Measurements from ENCODE around the gene UGP2.
A peak's percentile ranks its signal among the peaks of the same experiment; 100 is the strongest.

Gene UGP2

DNA sequence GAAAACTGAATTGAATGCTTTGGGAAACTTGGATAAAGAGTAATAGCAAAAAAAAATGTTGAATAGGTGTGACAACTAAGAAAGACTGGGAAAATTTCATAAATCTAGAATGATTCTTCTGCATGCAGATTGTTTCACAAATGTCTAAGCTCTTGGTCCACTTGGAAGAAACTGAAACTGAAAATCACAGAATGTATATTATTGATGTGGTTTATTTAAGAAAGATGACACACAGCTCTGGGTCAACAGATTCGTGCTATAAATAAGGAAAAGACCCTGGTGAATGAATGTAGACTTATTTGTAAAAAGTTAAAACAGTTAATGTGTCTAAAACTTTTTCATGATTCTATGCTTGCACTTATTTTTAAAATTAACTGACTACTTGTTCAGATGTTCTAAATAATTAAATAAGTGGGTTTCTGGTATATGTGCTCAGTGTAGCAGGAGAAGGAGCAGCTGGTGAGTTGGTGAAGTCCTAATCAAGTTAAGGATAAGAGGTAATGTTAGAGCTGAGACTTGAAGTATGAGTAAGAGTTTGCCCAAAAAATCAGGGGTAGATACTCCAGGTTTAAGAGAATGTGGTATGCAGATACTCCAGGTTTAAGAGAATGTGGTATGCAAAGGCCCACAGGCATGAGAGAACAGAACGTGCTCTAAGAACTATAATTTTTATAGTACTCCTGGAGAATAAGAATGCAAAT lies 24.5 kb downstream of the UGP2 start:
- DNase-seq: no peak

DNA sequence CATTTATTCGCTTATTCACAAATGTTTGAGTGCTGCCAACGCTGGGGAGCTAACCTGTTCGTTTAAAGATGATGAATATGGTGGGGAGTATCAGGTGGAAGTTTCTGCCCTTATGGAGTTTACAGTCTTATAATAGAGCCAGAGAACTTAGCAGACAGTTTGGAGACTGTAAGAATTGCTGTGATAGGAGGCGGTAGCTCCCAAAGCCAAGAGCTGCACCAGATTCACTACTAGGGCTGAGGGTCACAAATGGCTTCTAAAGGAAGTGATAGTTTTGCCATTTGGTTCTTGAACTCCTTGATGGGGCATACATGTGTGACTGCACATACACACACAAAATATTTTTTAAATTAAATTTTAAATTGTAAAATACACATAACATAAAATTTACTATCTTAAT lies 29.0 kb downstream of the UGP2 start:
- no peak for DNase-seq

DNA sequence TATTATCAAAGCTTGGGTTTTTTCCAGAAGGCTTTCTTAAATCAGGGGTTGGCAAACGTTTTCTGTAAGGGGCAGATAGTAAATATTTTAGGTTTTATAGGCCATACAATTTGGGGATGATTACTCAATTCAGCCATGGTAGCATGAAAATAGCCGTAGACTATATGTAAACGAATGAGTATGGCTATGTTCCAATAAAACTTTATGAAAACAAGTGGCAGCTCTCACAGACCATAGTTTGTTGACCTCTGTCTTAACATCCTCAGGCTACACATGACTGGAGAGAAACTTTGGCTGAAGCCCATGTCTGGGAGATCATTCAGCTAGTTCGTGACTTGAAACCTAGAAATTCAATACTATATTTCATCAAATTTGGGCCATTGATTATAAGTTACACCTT lies 30.2 kb downstream of the UGP2 start:
- DNase-seq: no peak

DNA sequence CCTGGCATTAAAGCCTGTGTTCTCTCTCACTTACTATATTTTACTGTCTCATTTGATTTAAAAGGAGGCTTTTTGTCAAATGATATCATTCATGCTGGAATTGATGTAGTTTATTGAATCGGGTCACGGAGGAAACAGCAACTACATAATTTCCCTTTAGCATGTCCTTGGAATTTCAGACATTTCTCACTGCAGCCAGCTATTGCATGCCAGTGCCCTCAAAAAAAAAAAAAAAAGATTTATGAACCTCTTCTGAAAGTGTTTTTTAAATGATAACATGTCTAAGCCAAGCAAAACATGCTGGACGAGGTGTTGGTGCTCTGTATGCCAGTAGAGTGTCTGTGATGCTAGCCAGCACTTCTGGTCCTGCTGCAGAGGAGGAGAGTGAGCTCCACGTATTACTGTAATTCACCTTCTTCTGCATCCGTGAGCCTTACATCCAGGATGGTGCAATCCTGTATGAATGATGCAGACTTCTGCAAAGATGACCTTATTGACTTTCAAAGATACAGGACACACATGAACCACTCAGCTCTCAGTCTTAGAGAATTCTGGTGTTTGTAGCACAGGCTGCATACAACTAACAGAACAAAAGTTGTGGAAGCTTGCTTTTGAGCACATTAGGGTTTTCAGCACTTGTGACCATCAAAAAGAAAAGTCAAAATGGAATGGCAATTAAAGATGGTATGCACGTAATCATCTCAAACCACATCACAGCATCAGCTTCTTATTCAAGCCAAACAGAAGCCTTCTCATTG lies 31.1 kb downstream of the UGP2 start:
- DNase-seq: no peak

DNA sequence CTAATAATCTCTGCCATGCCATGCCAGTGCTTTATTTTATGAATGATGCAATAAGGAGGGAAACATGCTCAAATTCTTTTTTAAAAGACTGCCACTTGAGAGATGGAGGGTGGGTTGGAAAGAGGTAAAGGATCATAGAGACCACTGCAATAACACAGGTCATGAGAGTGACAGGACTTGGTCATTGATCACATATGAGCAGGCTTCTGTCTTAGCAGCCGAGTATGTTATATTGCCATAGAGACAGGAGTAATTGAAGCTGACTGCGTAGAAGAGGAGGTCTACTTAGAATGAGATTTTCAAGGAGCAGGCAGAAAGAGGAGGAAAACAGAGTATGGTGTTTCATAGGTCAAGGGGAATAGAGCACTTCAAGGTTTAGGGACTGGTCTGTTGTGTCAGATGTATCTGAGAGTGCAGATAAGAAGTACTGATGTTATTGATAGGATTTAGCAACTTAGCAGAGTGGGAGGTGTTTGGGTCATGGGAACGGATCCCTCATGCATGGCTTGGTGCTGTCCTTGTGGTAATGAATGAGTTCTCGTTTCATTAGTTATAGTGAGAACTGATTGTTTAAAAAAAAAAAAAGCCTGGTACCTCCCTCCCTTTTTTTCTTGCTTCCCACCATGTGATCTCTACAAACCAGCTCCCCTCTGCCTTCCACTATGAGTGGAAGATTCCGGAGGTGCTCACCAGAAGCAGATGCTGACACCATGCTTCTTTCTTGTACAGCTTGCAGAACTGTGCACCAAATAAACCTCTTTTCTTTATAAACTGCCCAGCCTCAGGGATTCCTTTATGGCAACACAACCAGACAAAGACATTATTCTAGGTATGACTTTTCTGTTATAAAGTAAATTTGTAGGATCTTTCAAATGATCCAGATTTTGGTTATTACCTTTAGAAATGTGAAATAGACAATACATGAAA lies 32.8 kb downstream of the UGP2 start:
- DNase-seq: no peak

DNA sequence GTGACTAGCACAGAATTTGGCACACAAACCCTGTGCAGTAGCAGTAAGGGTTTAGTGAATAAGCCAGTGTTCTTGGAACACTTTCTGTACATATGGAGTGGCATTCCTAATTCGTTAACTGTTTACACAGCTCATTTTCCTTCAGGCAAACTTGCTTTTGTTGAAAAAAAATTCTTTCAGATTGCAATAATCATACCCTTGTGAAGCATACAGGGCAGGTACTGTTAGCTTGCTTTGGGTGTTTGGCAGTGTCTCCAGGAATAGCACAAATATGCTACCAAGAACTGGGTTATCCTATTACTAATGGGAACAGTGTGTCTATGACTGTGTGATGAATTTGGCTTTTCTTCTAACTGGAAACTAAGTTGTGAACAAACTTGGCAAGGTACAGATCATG lies 33.4 kb downstream of the UGP2 start:
- DNase-seq: no peak

DNA sequence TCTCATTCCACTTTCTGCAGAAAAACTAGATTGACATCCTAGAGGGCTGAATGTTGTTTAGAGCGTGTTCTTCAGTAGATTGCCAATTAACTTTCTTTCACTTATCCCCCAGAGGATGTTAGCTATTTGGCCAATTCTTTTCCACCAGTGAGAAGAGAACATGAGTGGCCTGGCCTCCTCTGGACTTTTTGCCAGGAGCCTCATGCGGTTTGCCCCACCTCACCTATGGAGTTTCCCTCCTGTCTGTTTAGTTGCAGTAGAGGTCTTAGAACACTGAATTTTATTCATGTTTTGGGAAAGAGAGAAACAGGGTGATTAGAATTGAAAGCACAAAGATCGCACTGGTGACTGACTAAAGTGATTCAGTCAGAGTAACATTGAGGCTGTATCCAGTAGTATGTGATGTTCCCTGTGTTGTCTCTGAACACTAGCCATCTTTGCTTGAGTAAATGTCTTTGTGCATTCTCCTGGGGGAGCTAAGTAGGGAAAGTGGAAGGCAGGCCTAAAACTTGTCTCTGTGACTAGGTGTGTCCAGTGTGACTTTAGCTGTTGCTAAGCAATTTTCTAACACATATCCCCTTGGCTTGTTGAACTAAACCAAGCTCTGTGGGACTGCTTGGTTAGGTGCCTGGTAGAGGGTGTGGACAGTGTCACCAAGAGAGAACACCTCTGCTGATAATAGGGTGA lies 34.0 kb downstream of the UGP2 start:
- DNase-seq: no peak

DNA sequence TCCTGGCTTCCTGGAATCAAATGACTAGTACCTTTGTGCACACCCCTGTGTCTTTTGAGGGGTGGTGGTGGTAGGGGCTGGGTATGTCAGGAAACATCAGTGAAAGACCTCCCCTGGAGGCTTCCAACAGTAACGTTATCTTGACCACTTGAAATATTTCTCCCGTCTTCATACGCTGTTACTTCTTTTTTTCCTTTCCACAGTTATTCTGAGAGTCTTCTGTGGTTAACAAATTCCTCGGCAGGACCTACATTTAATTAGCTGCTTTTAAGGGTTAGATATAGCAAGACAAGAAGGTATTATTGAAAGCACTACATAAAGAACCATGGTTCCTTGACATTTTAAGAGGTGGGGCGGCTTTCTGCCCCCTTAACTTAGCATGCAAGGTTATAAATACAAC lies 34.6 kb downstream of the UGP2 start:
- DNase-seq: no peak

DNA sequence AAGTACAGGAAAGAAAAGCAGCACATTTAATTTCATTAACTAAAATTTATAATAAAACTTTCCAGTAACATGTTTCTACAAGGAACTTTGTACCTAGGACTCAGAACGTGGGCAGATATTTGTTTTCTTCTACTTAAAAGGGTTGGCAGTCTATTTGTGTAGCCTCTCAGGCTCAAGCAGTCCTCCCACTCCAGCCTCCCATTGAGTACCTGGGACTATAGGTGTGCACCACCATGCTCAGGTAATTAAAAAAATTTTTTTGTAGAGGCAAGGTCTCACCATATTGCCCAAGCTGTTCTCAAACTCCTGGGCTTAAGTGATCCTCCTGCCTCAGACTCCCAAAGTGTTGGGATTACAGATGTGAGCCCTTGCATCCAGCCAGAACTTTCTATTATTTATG lies 36.8 kb downstream of the UGP2 start:
- no peak for DNase-seq

DNA sequence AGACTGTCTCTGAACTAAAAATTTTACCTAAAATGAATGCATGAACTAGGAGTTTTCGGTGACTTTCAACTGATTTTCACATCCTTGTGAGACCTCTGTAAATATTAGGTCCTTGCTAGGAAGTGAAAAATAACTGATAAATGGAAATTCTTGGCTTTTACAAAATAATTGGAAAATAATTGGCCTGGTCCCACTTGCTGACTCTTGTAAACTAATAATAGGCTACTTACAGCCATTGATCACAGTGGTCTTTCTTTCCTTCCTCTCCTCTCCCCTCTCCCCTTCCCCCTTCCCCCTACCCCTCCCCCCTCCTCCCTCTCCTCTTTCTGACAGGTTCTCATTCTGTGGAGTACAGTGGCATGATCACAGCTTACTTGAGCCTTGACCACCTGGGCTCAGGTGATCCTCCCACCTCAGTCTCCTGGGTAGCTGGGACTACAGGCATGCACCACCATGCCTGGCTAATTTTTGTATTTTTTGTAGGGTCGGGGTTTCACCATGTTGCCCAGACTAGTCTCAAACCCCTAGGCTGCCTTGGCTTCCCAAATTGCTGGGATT lies 38.3 kb downstream of the UGP2 start:
- DNase-seq: no peak

DNA sequence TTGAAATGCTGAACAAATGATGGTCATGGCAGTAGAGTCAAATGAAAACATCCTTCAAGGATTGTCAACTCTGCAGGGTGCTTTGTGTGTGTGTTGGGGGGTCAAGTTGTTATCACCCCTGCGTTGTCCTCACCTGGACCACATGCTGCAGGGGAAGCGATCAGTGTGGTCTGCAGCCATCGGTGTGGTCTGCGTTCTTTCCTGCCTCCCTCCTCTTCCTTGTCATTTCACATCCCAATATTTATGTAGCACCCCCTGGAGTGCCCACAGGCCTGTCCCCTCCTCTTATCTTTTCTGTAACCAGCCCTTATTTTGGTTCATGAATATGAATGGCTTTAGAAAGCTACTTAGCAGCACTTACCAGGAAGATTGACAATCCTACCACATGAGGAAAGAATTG lies 38.9 kb downstream of the UGP2 start:
- no peak for DNase-seq

DNA sequence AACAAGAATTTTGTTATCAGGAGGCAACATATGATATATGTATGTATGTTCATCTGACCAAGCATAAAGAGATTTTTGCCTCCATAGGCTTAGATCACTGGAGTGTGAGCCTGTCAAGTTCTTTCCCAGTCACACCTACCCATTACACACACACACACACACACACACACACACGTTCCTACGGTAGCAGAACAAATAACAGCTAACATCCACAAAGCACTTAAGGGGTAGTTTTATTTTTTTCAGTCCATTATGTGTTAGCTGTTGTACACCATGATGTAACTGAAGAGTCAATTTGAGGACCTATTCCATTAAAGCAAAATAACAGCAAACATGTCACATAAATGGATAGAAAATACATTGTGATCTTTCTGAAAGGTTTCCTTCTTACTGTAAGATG lies 39.5 kb downstream of the UGP2 start:
- no peak for DNase-seq

DNA sequence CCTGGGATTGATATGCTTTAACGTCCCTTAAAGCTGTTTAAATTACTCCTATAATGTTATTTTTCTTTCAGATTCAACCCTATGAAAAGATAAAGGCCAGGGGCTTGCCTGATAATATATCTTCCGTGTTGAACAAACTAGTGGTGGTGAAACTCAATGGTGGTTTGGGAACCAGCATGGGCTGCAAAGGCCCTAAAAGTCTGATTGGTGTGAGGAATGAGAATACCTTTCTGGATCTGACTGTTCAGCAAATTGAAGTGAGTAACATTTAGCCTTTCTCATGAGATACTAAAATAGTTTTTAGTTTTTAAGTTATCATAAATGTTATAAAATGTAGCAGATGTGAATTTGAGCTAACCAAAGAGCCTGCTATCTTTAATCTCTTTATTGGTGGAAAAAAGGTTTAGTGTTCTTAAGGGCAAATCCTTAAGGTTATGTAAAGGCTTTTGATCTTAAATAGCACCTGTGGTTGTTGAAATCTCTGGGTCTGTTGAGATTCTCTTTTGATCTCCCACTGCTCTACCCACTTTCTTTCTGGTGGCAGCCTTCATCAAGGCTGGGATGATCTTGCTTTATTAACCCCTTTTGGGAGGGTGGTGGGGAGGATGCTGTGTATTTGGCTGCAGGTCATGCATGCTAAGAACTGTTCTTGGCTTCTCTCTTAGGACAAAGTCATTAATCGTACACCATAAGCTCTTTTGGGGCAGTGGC lies 40.9 kb downstream of the UGP2 start:
- no peak for DNase-seq

DNA sequence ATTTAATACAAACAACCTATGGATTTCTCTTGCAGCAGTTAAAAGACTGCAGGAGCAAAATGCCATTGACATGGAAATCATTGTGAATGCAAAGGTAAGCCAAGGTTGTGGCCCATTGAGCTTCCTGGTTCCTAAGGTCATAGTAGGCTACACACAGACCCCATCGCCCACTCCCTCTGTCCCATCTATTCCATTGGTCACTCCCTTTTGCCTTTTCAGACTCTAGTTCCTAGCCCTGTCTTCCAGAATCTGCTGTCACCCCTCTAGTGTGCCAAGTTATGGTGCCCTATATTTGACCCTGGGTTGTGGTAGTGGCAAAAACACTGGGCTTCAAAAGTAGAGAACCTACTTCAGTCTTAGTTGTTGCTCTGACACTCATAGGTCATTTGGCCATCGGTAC lies 44.7 kb downstream of the UGP2 start:
- DNase-seq: no peak

DNA sequence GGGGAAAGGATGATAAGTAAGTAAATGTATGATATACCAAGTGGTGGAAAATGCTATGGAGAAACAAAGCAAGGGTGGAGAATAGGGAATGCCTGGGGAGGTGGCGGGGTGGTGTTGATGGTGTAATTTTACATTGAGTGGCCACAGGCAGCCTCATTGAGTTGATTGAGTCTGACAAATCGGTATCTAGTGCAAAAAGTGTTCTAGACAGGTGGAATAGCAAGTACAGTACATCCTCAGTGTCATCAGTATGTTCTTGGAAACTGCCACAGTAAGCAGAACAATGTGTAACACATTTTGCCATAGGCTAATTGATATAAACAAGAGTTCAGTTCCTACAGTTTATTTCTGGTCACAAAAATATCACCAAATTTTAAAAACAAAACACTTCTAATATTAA lies 46.4 kb downstream of the UGP2 start:
- no peak for DNase-seq

DNA sequence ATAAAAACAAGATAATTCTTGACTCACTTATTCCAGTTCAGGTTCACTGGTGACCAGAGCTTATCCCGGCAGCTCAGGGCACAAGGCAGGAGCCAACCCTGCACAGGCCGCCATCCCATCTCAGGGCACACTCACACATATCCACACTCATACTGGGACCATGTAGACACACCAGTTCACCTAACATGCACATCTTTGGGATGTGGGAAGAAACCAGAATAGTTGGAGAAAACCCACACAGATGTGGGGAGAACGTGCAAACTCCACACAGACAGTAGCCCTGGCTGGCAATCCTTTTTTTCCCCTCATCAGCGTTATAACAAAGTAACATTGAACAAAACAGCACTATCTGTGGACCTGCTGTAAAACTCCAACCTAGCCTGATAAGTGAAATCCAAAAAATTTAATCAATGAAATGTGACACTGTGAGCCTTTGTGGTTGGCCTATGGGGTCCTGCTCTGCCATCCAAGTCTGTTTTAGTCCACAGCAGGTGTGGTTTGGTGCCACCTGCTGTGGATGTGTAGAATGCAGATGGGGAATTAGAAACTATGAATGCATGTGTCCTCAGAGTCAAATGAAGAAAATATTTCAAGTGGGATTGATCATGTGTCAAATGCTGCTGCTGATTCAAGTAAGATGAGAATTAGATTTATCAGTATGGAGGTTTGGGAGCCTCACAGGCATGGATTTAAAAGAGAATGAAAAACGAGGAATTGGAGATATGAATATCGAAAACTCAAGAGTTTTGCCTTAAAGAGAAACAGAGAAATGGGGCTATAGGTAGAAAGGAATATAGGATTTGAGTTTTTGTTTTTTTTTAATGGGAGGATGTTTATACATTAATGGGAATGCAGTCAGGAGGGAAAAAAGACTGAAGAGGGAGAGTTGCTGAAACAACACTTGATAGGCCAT lies 47.0 kb downstream of the UGP2 start:
- peak in 1 of 2 donors; percentile 23 for DNase-seq

DNA sequence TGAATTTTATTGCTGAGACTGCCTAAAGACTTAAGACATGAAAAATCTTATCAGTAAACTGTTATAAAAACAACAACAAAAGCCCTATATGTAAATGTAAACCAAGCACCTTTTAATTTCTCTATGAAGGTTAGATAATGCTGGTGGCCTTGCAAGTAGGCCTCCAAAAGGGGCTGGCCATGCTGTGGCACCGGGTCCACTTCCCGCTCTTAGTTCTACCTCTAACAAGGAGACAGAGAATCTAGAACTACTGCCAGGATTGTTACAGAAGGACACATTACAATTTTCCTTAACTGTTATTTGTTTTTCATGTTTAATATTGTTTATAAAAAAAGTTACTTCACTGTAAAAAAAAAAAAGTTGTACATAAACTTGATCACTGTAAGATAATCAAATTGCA lies 49.0 kb downstream of the UGP2 start:
- no peak for DNase-seq

DNA sequence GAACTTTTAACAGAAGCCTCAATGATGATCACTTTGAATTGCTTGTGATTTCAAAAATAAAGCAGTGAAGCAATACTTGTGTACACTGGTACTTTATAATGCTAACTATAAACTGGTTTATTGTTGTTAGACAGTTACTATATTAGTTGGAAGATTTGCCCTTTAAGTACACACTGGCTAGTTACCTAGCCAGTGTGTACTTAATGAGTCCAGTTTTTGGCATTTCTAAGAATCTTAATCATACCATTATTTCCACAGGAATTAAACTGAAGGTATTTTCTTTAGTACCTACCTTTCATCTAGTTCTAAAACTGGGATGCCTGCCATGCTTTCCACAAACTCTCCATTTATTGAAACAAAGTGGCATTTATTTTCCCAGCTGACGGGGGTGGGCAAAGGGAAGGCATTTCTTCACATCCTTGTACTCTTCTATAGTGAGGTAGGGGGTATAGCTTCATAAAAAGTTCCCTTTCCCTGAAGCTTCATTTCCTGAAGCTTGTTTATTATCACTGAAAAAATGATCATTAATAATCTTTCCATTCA lies 49.9 kb downstream of the UGP2 start:
- no peak for DNase-seq

DNA sequence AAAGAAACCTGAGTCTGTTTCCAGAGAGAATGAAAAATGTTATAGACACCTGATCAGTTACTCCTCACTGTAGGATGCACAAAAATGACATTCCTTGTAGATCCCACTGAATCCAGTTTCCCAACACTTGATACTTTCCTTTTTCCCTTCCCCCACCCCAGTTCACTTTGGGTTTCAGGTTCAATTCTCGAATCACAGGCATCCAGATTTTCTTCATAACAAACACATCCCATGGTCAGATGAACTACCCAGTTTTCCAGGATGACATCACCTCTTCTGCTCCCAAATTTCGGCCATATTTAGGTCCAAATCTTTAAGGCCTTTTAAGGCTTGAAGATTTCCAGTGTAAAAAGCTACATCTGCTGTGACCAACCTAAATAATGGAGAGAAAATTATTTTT lies 51.5 kb downstream of the UGP2 start:
- DNase-seq: no peak

DNA sequence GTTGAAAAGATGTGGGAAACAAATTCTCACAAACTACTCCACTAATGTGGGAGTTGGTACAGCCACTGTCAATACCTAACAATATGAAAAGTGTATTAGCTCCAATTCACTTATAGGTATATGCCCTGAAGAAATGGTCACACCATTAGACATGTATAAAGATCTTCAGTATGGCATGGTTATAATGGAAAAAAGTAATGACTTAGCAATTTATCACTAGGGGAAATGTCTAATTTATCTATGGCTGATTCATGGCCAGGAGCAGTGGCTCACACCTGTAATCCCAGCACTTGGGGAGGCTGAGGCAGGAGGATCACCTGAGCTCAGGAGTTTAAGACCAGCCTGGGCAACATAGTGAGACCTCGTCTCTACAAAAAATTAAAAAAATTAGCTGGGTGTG lies 52.5 kb downstream of the UGP2 start:
- DNase-seq: no peak

DNA sequence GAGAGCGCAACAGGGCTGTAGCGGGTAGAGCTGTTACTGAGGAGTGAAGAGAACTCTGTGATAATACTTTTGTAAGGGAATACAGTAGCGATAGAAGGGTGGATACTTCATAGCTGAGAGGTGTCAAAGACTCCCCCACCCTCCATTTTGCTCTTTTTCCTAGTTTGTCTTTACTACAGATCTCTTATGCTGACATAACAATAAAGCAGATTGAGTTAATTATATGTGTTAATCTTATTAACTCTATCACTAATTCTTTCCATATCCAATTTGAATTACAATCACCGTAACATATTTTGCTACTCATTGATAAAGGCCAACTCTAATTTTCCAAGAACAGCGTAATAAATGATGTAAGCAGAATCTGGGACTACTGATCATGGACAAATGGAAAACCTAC lies 57.1 kb downstream of the UGP2 start:
- DNase-seq: no peak
